IMR-90 (cell line): ENCODE data around the gene OSBPL9. TPM values are rescaled to one million over a fixed set of nuclear protein-coding genes. Genes with fewer than 3 reads are reported as not detected.

Experiments
- ATAC-seq: fragments of 200-7000 bp; cut with Tn5 transposase; 2 replicates; pipeline ENCODE4 v1.9.1; 2020; ENCODE audit warnings: low read depth, mild to moderate bottlenecking, moderate library complexity
- BruUV-seq: library from RNA; stranded (reverse); fragments of 400-500 nt; replicated peaks from 2 replicates; lab custom pipeline; 2021; lab: Mats Ljungman, UMichigan
- CTCF ChIA-PET: fragments of 300-600 bp; formaldehyde crosslinking; extraction: SDS; loops from one replicate; lab custom pipeline; 2021; ENCODE audit warnings: antibody characterized with exemption; lab: Yijun Ruan, JAX
- POLR2A ChIA-PET: fragments of 300-600 bp; sonication (Branson Sonifier 250); formaldehyde crosslinking; loops from one replicate; lab custom pipeline; 2022; ENCODE audit warnings: antibody characterized with exemption; ENCODE audit not compliant: unreplicated experiment; lab: Charles Lee
- DNase-seq: peaks from one replicate; pipeline ENCODE4 v3.0.0; 2013
- H2AFZ ChIP-seq: replicated peaks from 2 replicates; pipeline ENCODE3; 2013; ENCODE audit warnings: low read length, mild to moderate bottlenecking; ENCODE audit not compliant: poor library complexity
- H2AK5ac ChIP-seq: 2 replicates; pipeline ENCODE4 v1.6.1; 2013; ENCODE audit warnings: low read depth, low read length, inconsistent platforms
- H2AK9ac ChIP-seq: replicated peaks from 2 replicates; pipeline ENCODE3; 2013; ENCODE audit warnings: mild to moderate bottlenecking, low read depth, low read length, moderate library complexity; ENCODE audit not compliant: poor library complexity
- H2BK120ac ChIP-seq: 2 replicates; pipeline ENCODE4 v1.6.1; 2013; ENCODE audit warnings: low read depth, low read length, inconsistent platforms
- H2BK15ac ChIP-seq: 3 replicates; pipeline ENCODE4 v1.6.1; 2013; ENCODE audit warnings: low read depth, low read length, inconsistent platforms
- H2BK20ac ChIP-seq: 2 replicates; pipeline ENCODE4 v1.6.1; 2013; ENCODE audit warnings: low read depth, mild to moderate bottlenecking, inconsistent platforms, low read length, moderate library complexity
- H2BK5ac ChIP-seq: 2 replicates; pipeline ENCODE4 v1.6.1; 2013; ENCODE audit warnings: mild to moderate bottlenecking, low read depth, low read length, inconsistent platforms; ENCODE audit not compliant: poor library complexity, severe bottlenecking
- H3K14ac ChIP-seq: replicated peaks from 2 replicates; pipeline ENCODE4 v1.6.1; 2013; ENCODE audit warnings: low read depth, low read length, inconsistent platforms
- H3K18ac ChIP-seq: 2 replicates; pipeline ENCODE4 v1.6.1; 2013; ENCODE audit warnings: low read depth, low read length, control low read depth
- H3K23ac ChIP-seq: 2 replicates; pipeline ENCODE4 v1.6.1; 2013; ENCODE audit warnings: low read depth, low read length, inconsistent platforms
- H3K27ac ChIP-seq: 2 replicates; pipeline ENCODE4 v1.5.1; 2013; ENCODE audit warnings: mild to moderate bottlenecking, control low read depth, low read length; ENCODE audit not compliant: insufficient read depth
- H3K27me3 ChIP-seq: 2 replicates; pipeline ENCODE4 v1.6.1; 2013; ENCODE audit warnings: low read length; ENCODE audit not compliant: control insufficient read depth, insufficient read depth
- H3K36me3 ChIP-seq: 2 replicates; pipeline ENCODE4 v1.6.1; 2013; ENCODE audit warnings: low read length, mixed read lengths; ENCODE audit not compliant: control insufficient read depth, insufficient read depth
- H3K4ac ChIP-seq: 2 replicates; pipeline ENCODE4 v1.6.1; 2013; ENCODE audit warnings: low read depth, low read length, inconsistent platforms
- H3K4me1 ChIP-seq: 2 replicates; pipeline ENCODE4 v1.6.1; 2013; ENCODE audit warnings: low read length, mixed read lengths; ENCODE audit not compliant: control insufficient read depth, insufficient read depth
- H3K4me2 ChIP-seq: 2 replicates; pipeline ENCODE4 v1.6.1; 2013; ENCODE audit warnings: low read depth, mild to moderate bottlenecking, control low read depth, low read length, moderate library complexity
- H3K4me3 ChIP-seq: 2 replicates; pipeline ENCODE4 v1.5.1; 2013; ENCODE audit warnings: low read depth, mild to moderate bottlenecking, control low read depth, low read length, moderate library complexity; ENCODE audit not compliant: insufficient read depth
- H3K56ac ChIP-seq: 2 replicates; pipeline ENCODE4 v1.6.1; 2013; ENCODE audit warnings: low read length, inconsistent platforms; ENCODE audit not compliant: insufficient read depth; ENCODE audit errors: extremely low read depth
- H3K79me1 ChIP-seq, 2 experiments: 2 replicates each; pipeline ENCODE4 v1.6.1; 2013; ENCODE audit warnings: low read length in 2 of 2, inconsistent platforms in 1 of 2, low read depth in 1 of 2
- H3K9ac ChIP-seq: 2 replicates; pipeline ENCODE4 v1.6.1; 2013; ENCODE audit warnings: low read depth, low read length, control low read depth
- H3K9me1 ChIP-seq: 2 replicates; pipeline ENCODE4 v1.6.1; 2013; ENCODE audit warnings: low read length, inconsistent platforms; ENCODE audit not compliant: insufficient read depth
- H3K9me3 ChIP-seq: 2 replicates; pipeline ENCODE4 v1.6.1; 2013; ENCODE audit warnings: low read length; ENCODE audit not compliant: control insufficient read depth, insufficient read depth
- H4K20me1 ChIP-seq: 2 replicates; pipeline ENCODE4 v1.6.1; 2013; ENCODE audit warnings: low read length, inconsistent platforms; ENCODE audit not compliant: insufficient read depth
- H4K5ac ChIP-seq: 2 replicates; pipeline ENCODE4 v1.6.1; 2013; ENCODE audit warnings: mild to moderate bottlenecking, low read depth, low read length, control low read depth
- H4K8ac ChIP-seq, 2 experiments: 2 replicates each; pipeline ENCODE4 v1.6.1; 2013; ENCODE audit warnings: low read depth in 2 of 2, low read length in 2 of 2, control low read depth in 1 of 2, inconsistent platforms in 1 of 2
- H4K91ac ChIP-seq: 2 replicates; pipeline ENCODE4 v1.6.1; 2013; ENCODE audit warnings: low read depth, low read length, inconsistent platforms; ENCODE audit not compliant: insufficient read depth
- MAFK ChIP-seq: IDR thresholded peaks from 2 replicates; pipeline ENCODE4 v1.6.1; 2012; ENCODE audit warnings: low read depth, low read length, improper control_type of control experiment
- NFE2L2 ChIP-seq: fragments of 150-350 bp; IDR thresholded peaks from 2 replicates; pipeline ENCODE4 v1.6.1; 2016; ENCODE audit warnings: low read depth, mild to moderate bottlenecking, low read length
- RCOR1 ChIP-seq: IDR thresholded peaks from 2 replicates; pipeline ENCODE4 v1.6.1; 2012; ENCODE audit warnings: mild to moderate bottlenecking, low read length, improper control_type of control experiment; ENCODE audit not compliant: insufficient replicate concordance
- SMC3 ChIP-seq: fragments of 150-350 bp; IDR thresholded peaks from 2 replicates; pipeline ENCODE4 v1.6.1; 2016; ENCODE audit warnings: low read depth, mild to moderate bottlenecking, antibody characterized with exemption, low read length, moderate library complexity
- WGBS, 2 experiments: methylation state at CpG; one replicate each; pipeline versions ENCODE4 v1.1.5 to v1.1.7; 2013; ENCODE audit warnings: missing lambda C conversion rate in 2 of 2; ENCODE audit not compliant: insufficient read length in 1 of 2; ENCODE audit errors: extremely low coverage in 2 of 2; 5-methylcytosine and 5-hydroxymethylcytosine counted together
- dilution Hi-C: fragments of 300-500 bp; cut with HindIII; formaldehyde crosslinking; loops from one replicate; pipeline ENCODE4 v1.14.3; 2018; ENCODE audit warnings: low sequenced_read_pairs; ENCODE audit not compliant: unreplicated experiment
- in situ Hi-C: fragments of 300-500 bp; cut with MboI; formaldehyde crosslinking; loops from 3 replicates; pipeline ENCODE4 v1.14.3; 2019; ENCODE audit warnings: low sequenced_read_pairs, inconsistent platforms, mixed read lengths
- intact Hi-C: fragments of 100-400 bp; cut with micrococcal nuclease; formaldehyde crosslinking; loops from 2 replicates; pipeline ENCODE4 v1.10.0; 2022
- polyA plus RNA-seq, 3 experiments: library from polyadenylated mRNA; depleted of rRNA; stranded (reverse); fragments of >200 nt; gene quantifications; 2 replicates each; pipeline ENCODE4 v1.2.3, GENCODE V29; 2012; ENCODE audit warnings: low replicate concordance in 1 of 3
- total RNA-seq: library from RNA; depleted of rRNA; stranded (reverse); fragments of >200 nt; gene quantifications from 2 replicates; pipeline ENCODE4 v1.2.3, GENCODE V29; 2012

OSBPL9 gene
- total and polyA plus RNA-seq, 2 of the 4 experiments (the other 2 are of a cell fraction): 51.4 to 127 TPM

DNA sequence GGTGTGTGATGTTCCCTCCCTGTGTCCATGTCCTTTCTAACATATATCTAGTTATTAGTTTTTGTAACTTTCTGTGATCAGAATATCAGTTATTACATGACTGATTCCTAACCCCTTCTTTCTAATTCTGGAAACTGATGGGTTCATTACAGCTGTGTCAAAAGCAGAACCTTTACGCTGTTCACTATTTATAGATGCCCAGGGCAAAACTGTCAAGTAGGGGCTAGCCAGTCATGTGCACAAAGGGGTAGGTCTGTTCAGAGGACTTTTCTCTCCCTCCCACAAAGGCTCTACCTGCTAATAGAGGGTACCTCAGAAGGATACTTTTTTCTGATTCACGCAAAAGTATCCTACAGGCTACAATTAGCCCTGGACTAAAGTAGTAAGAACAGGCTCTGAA, 182.5 kb downstream of the OSBPL9 start:
- TF ChIP-seq NFE2L2 (no peak), RCOR1 (no peak), MAFK (no peak), SMC3 (no peak)
- Histone ChIP-seq H4K20me1 (no peaks in the 10 kb centered on the region), H2BK5ac (no peak overlapping the region), H4K8ac (no peak overlapping the region), H3K79me1 (peaks cover 3 to 8% of the 10 kb centered on the region in 2 experiments; a peak in 3 of 4 replicates), H2BK120ac (no peak overlapping the region), H2AK9ac (no peak overlapping the region), H3K27ac (no peak overlapping the region), H3K14ac (no peak overlapping the region), H2AFZ (no peak overlapping the region), H3K18ac (no peak overlapping the region), H4K91ac (no peak overlapping the region), H3K4me2 (no peak overlapping the region), H3K56ac (no peak overlapping the region), H4K5ac (no peak overlapping the region), H2AK5ac (no peak overlapping the region), H3K4me1 (no peaks in the 10 kb centered on the region), H3K23ac (no peak overlapping the region), H3K9ac (no peak overlapping the region), H3K36me3 (peaks cover 33% of the 10 kb centered on the region), H3K27me3 (no peaks in the 10 kb centered on the region), H3K4ac (no peak overlapping the region), H2BK20ac (no peak overlapping the region), H3K4me3 (no peak overlapping the region), H3K9me1 (no peaks in the 10 kb centered on the region; the same call in 1 of the 2 replicates), H2BK15ac (no peak overlapping the region), H3K9me3 (no peaks in the 10 kb centered on the region)
- ChIA-PET CTCF (no interaction called here), POLR2A (no interaction called here)
- intact Hi-C loops: no loop called here
- no CpG with 5 or more reads among the region's 2 CpGs for WGBS, 2 experiments
- dilution Hi-C loops: no loop called here
- BruUV-seq: no TSS peak
- DNase-seq: no peak
- ATAC-seq: no peak
- in situ Hi-C loops: no loop called here
